GM21786 (cell line): ENCODE measurements around the gene A3GALT2.

Experiments used
- ATAC-seq: cut with Tn5 transposase; IDR thresholded peaks from one replicate; pipeline ENCODE4 v1.9.1; 2021; ENCODE audit not compliant: unreplicated experiment

Gene A3GALT2

GRCh38 chr1:33332881-33333280 is 12.0 kb upstream of the A3GALT2 start:
- no peak for ATAC-seq

GRCh38 chr1:33332357-33332789 is 11.5 kb upstream of the A3GALT2 start:
- no peak for ATAC-seq

- ATAC-seq = no peak
These were observed 10.8 kb upstream of the A3GALT2 start for GRCh38 chr1:33331444-33332356.

GRCh38 chr1:33330906-33331305 is 10.0 kb upstream of the A3GALT2 start:
- no peak for ATAC-seq

GRCh38 chr1:33330361-33330890 is 9.5 kb upstream of the A3GALT2 start:
- ATAC-seq = no peak

- ATAC-seq = no peak
These were observed 8.9 kb upstream of the A3GALT2 start for GRCh38 chr1:33329600-33330305.

GRCh38 chr1:33328817-33329216 is 7.9 kb upstream of the A3GALT2 start:
- ATAC-seq = no peak

- ATAC-seq = no peak
These were observed 6.9 kb upstream of the A3GALT2 start for GRCh38 chr1:33327587-33328325.

GRCh38 chr1:33326785-33327184 is 5.9 kb upstream of the A3GALT2 start:
- ATAC-seq = no peak

- no peak for ATAC-seq
These were observed 4.0 kb upstream of the A3GALT2 start for GRCh38 chr1:33324677-33325575.

GRCh38 chr1:33323663-33324477 is 3.0 kb upstream of the A3GALT2 start:
- ATAC-seq = no peak

GRCh38 chr1:33322870-33323585 is 2.1 kb upstream of the A3GALT2 start:
- ATAC-seq = no peak

GRCh38 chr1:33322109-33322508 is 1.2 kb upstream of the A3GALT2 start:
- ATAC-seq = no peak

- ATAC-seq = no peak
These were observed 280 bp upstream of the A3GALT2 start for GRCh38 chr1:33321178-33321577.

GRCh38 chr1:33319949-33320618 is 814 bp downstream of the A3GALT2 start:
- ATAC-seq = no peak

GRCh38 chr1:33319186-33319948 is 1.5 kb downstream of the A3GALT2 start:
- no peak for ATAC-seq

- ATAC-seq = no peak
These were observed 3.0 kb downstream of the A3GALT2 start for GRCh38 chr1:33317946-33318345.
